Astrocyte (in vitro differentiated cells and primary cell): ENCODE results near the gene CCDC117. TPM values are rescaled to one million over a fixed set of nuclear protein-coding genes. Genes with fewer than 3 reads are reported as not detected.
"Not testable (repeated sequence)": the region's sequence is repeated elsewhere in the genome, so short reads cannot be mapped to it uniquely, and the experiment has no call there.

Experiments used
- DNase-seq: peaks from one replicate; pipeline ENCODE4 v3.0.0-alpha.2; 2010; ENCODE audit warnings: low read depth
- FAIRE-seq: peaks from 2 replicates; lab custom pipeline; 2011; peaks lifted over from hg19 to GRCh38; lab: Jason Lieb, UNC
- H2AFZ ChIP-seq: 2 replicates; pipeline ENCODE4 v1.6.0; 2012; ENCODE audit warnings: low read depth, low read length, inconsistent platforms
- H3K27ac ChIP-seq: 2 replicates; pipeline ENCODE4 v1.5.1; 2011; ENCODE audit warnings: low read depth, low read length, inconsistent platforms
- H3K27me3 ChIP-seq: 2 replicates; pipeline ENCODE4 v1.6.0; 2011; ENCODE audit warnings: low read length, inconsistent platforms; ENCODE audit not compliant: insufficient read depth
- H3K36me3 ChIP-seq: 2 replicates; pipeline ENCODE4 v1.5.1; 2011; ENCODE audit warnings: low read length, inconsistent platforms; ENCODE audit not compliant: insufficient read depth
- H3K4me1 ChIP-seq: 2 replicates; pipeline ENCODE4 v1.5.1; 2011; ENCODE audit warnings: low read length, inconsistent platforms; ENCODE audit not compliant: insufficient read depth
- H3K4me2 ChIP-seq: 2 replicates; pipeline ENCODE4 v1.6.0; 2012; ENCODE audit warnings: low read length, inconsistent platforms
- H3K4me3 ChIP-seq: 2 replicates; pipeline ENCODE4 v1.5.1; 2011; ENCODE audit warnings: low read depth, mild to moderate bottlenecking, low read length, inconsistent platforms; ENCODE audit not compliant: insufficient read depth
- H3K79me2 ChIP-seq: 2 replicates; pipeline ENCODE4 v1.6.0; 2012; ENCODE audit warnings: mild to moderate bottlenecking, low read length, inconsistent platforms; ENCODE audit not compliant: insufficient read depth
- H3K9ac ChIP-seq: 2 replicates; pipeline ENCODE4 v1.6.0; 2012; ENCODE audit warnings: mild to moderate bottlenecking, low read length, inconsistent platforms
- H3K9me3 ChIP-seq: 2 replicates; pipeline ENCODE4 v1.5.1; 2012; ENCODE audit warnings: low read depth, mild to moderate bottlenecking, low read length, inconsistent platforms; ENCODE audit not compliant: insufficient read depth
- H4K20me1 ChIP-seq: 2 replicates; pipeline ENCODE4 v1.6.0; 2012; ENCODE audit warnings: low read length, inconsistent platforms; ENCODE audit not compliant: insufficient read depth
- H3K27ac Mint-ChIP-seq: one replicate; pipeline ENCODE4 v1.8.0; 2021; ENCODE audit warnings: mild to moderate bottlenecking, mixed read lengths; ENCODE audit not compliant: unreplicated experiment
- H3K27me3 Mint-ChIP-seq: one replicate; pipeline ENCODE4 v1.8.0; 2021; ENCODE audit warnings: low read depth, mixed read lengths; ENCODE audit not compliant: unreplicated experiment
- H3K36me3 Mint-ChIP-seq: one replicate; pipeline ENCODE4 v1.8.0; 2021; ENCODE audit warnings: low read depth, mixed read lengths; ENCODE audit not compliant: unreplicated experiment
- H3K4me1 Mint-ChIP-seq: one replicate; pipeline ENCODE4 v1.8.0; 2021; ENCODE audit warnings: low read depth, mixed read lengths; ENCODE audit not compliant: unreplicated experiment
- H3K4me3 Mint-ChIP-seq: one replicate; pipeline ENCODE4 v1.8.0; 2021; ENCODE audit warnings: mild to moderate bottlenecking, moderate library complexity, mixed read lengths; ENCODE audit not compliant: unreplicated experiment
- H3K9me3 Mint-ChIP-seq: one replicate; pipeline ENCODE4 v1.8.0; 2021; ENCODE audit warnings: mild to moderate bottlenecking, mixed read lengths; ENCODE audit not compliant: unreplicated experiment
- CTCF ChIP-seq: IDR thresholded peaks from 2 replicates; pipeline ENCODE4 v1.5.1; 2011; ENCODE audit warnings: low read depth, mild to moderate bottlenecking, inconsistent platforms, low read length, moderate library complexity; ENCODE audit not compliant: insufficient read depth
- EZH2 ChIP-seq: IDR thresholded peaks from 2 replicates; pipeline ENCODE4 v1.6.1; 2012; ENCODE audit warnings: mild to moderate bottlenecking, low read length, inconsistent platforms; ENCODE audit not compliant: insufficient read depth
- total RNA-seq: library from RNA; stranded (reverse); gene quantifications from 2 replicates; pipeline ENCODE4 v1.2.1, GENCODE V29; 2021

CCDC117 gene
- total RNA-seq, 1 donor from 2014 or later: 15.8 TPM

GRCh38 chr22:28820885-28821284 is 48.4 kb downstream of the CCDC117 start:
- no peak for TF ChIP-seq CTCF
- TF ChIP-seq EZH2: no peak
- DNase-seq (no peak), FAIRE-seq (no peak)
- peaks cover 2% of the 10 kb centered on the region for H3K9me3 Mint-ChIP-seq
- Histone ChIP-seq H3K79me2 (no peaks in the 10 kb centered on the region), H3K27me3 (no peaks in the 10 kb centered on the region), H2AFZ (no peak overlapping the region), H3K36me3 (no peaks in the 10 kb centered on the region), H3K4me2 (no peak overlapping the region), H3K4me1 (no peaks in the 10 kb centered on the region), H3K4me3 (no peak overlapping the region), H3K9ac (no peak overlapping the region), H3K9me3 (no peaks in the 10 kb centered on the region), H4K20me1 (peaks cover 4% of the 10 kb centered on the region), H3K27ac (no peak overlapping the region)
- no peaks in the 10 kb centered on the region for H3K4me1 Mint-ChIP-seq
- peaks cover 15% of the 10 kb centered on the region for H3K27me3 Mint-ChIP-seq
- H3K4me3 Mint-ChIP-seq: no peak overlapping the region
- H3K27ac Mint-ChIP-seq: no peak overlapping the region
- peaks cover 5% of the 10 kb centered on the region for H3K36me3 Mint-ChIP-seq

GRCh38 chr22:28821452-28821851 is 49.0 kb downstream of the CCDC117 start:
- no peak overlapping the region for H3K27ac ChIP-seq
- FAIRE-seq (no peak), DNase-seq (no peak)
- H2AFZ ChIP-seq: no peak overlapping the region
- Mint-ChIP-seq H3K9me3 (peaks cover 2% of the 10 kb centered on the region), H3K4me1 (no peaks in the 10 kb centered on the region), H3K36me3 (peaks cover 5% of the 10 kb centered on the region), H3K4me3 (no peak overlapping the region), H3K27me3 (peaks cover 15% of the 10 kb centered on the region), H3K27ac (no peak overlapping the region)
- H3K4me1 ChIP-seq: no peaks in the 10 kb centered on the region
- H3K27me3 ChIP-seq: no peaks in the 10 kb centered on the region
- H3K36me3 ChIP-seq: no peaks in the 10 kb centered on the region
- peaks cover 4% of the 10 kb centered on the region for H4K20me1 ChIP-seq
- H3K4me3 ChIP-seq: no peak overlapping the region
- no peaks in the 10 kb centered on the region for H3K79me2 ChIP-seq
- H3K9me3 ChIP-seq: no peaks in the 10 kb centered on the region
- no peak for TF ChIP-seq CTCF
- no peak for TF ChIP-seq EZH2
- H3K9ac ChIP-seq: no peak overlapping the region
- H3K4me2 ChIP-seq: no peak overlapping the region

- Histone ChIP-seq H3K9me3 (no peaks in the 10 kb centered on the region), H4K20me1 (peaks cover 4% of the 10 kb centered on the region), H3K79me2 (no peaks in the 10 kb centered on the region), H3K27me3 (no peaks in the 10 kb centered on the region), H2AFZ (no peak overlapping the region), H3K36me3 (no peaks in the 10 kb centered on the region), H3K4me3 (no peak overlapping the region), H3K9ac (no peak overlapping the region), H3K27ac (no peak overlapping the region), H3K4me1 (no peaks in the 10 kb centered on the region), H3K4me2 (no peak overlapping the region)
- TF ChIP-seq EZH2 (no peak), CTCF (no peak)
- H3K4me3 Mint-ChIP-seq: no peak overlapping the region
- peaks cover 5% of the 10 kb centered on the region for H3K36me3 Mint-ChIP-seq
- no peak for FAIRE-seq
- H3K4me1 Mint-ChIP-seq: no peaks in the 10 kb centered on the region
- peaks cover 13% of the 10 kb centered on the region for H3K27me3 Mint-ChIP-seq
- DNase-seq: no peak
- H3K27ac Mint-ChIP-seq: no peak overlapping the region
- H3K9me3 Mint-ChIP-seq: peaks cover 2% of the 10 kb centered on the region
Observed at GRCh38 chr22:28822930-28823551, 50.5 kb downstream of the CCDC117 start.

- not testable (repeated sequence) for H3K36me3 Mint-ChIP-seq, DNase-seq, H3K9ac ChIP-seq, H3K36me3 ChIP-seq, H3K4me1 Mint-ChIP-seq, H3K27ac ChIP-seq, H3K9me3 Mint-ChIP-seq, H3K4me3 ChIP-seq, H3K4me1 ChIP-seq, H3K79me2 ChIP-seq, H3K4me2 ChIP-seq, H3K27me3 ChIP-seq, H3K9me3 ChIP-seq, H3K4me3 Mint-ChIP-seq, H3K27ac Mint-ChIP-seq, H2AFZ ChIP-seq, H4K20me1 ChIP-seq, FAIRE-seq
- peaks cover 11% of the 10 kb centered on the region for H3K27me3 Mint-ChIP-seq
Observed at GRCh38 chr22:28824455-28824854, 52.0 kb downstream of the CCDC117 start.
